HG03108 (cell line): ENCODE data around the gene CHRD.
"Not testable (repeated sequence)": the region's sequence is repeated elsewhere in the genome, so short reads cannot be mapped to it uniquely, and the experiment has no call there.

ENCODE experiments used
- ATAC-seq: cut with Tn5 transposase; IDR thresholded peaks from one replicate; pipeline ENCODE4 v1.9.1; 2021; ENCODE audit warnings: moderate library complexity; ENCODE audit not compliant: unreplicated experiment

The CHRD gene

GRCh38 chr3:184379358-184380184 lies at the start of gene CHRD:
TSS of gene CHRD (plus strand) at chr3:184380054. CDS start at chr3:184380319, 265 bp downstream.
- ATAC-seq: no peak

- no peak for ATAC-seq
Observed at GRCh38 chr3:184332370-184333090, 47.3 kb upstream of the CHRD start.

GRCh38 chr3:184333190-184333589 lies 46.7 kb upstream of the CHRD start:
- ATAC-seq: no peak

- no peak for ATAC-seq
Observed at GRCh38 chr3:184333700-184334099, 46.2 kb upstream of the CHRD start.

- ATAC-seq: no peak
Observed at GRCh38 chr3:184334470-184335158, 45.2 kb upstream of the CHRD start.

GRCh38 chr3:184335291-184335660 lies 44.6 kb upstream of the CHRD start:
- peak; percentile 5 for ATAC-seq

- ATAC-seq: peak; percentile 71
Observed at GRCh38 chr3:184335661-184336546, 44.0 kb upstream of the CHRD start.

- ATAC-seq: no peak
Observed at GRCh38 chr3:184336547-184337398, 43.1 kb upstream of the CHRD start.

- no peak for ATAC-seq
Observed at GRCh38 chr3:184337399-184337714, 42.5 kb upstream of the CHRD start, which contains the start of gene FAM131A. TSS of gene FAM131A (plus strand) at chr3:184337600. CDS start at chr3:184337631, 31 bp downstream.

- no peak for ATAC-seq
Observed at GRCh38 chr3:184337981-184338380, 41.9 kb upstream of the CHRD start.

- no peak for ATAC-seq
Observed at GRCh38 chr3:184338511-184338945, 41.3 kb upstream of the CHRD start.

GRCh38 chr3:184339001-184339400 lies 40.9 kb upstream of the CHRD start:
- ATAC-seq: no peak

- ATAC-seq: not testable (repeated sequence)
Observed at GRCh38 chr3:184339451-184340135, 40.3 kb upstream of the CHRD start.

GRCh38 chr3:184341925-184342324 lies 37.9 kb upstream of the CHRD start:
- no peak for ATAC-seq

- no peak for ATAC-seq
Observed at GRCh38 chr3:184343200-184343876, 36.5 kb upstream of the CHRD start.

GRCh38 chr3:184344579-184345316 lies 35.1 kb upstream of the CHRD start:
- ATAC-seq: no peak

GRCh38 chr3:184345317-184346144 lies 34.3 kb upstream of the CHRD start:
- ATAC-seq: no peak
